ENCODE results near the gene MALT1.

DNA sequence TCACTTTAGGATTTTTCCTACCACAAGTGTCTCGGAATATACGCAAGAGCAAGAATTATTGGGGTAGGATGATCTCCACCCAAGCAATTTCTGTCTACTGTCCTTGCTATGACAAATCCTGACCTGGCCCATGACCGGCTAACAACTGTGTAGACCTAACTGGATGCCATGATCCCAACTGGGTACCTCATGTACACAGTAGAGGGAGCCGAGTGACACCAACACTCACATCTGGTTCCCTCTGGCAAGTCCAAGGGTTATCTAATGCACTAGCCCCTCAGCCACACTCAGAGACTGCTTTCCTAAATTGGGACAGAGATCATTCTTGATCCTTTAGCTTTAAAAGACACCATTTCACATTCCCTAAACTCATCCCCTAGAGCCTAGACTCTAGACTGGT lies 132.7 kb downstream of the MALT1 start:
- TF ChIP-seq, protein P1, sequence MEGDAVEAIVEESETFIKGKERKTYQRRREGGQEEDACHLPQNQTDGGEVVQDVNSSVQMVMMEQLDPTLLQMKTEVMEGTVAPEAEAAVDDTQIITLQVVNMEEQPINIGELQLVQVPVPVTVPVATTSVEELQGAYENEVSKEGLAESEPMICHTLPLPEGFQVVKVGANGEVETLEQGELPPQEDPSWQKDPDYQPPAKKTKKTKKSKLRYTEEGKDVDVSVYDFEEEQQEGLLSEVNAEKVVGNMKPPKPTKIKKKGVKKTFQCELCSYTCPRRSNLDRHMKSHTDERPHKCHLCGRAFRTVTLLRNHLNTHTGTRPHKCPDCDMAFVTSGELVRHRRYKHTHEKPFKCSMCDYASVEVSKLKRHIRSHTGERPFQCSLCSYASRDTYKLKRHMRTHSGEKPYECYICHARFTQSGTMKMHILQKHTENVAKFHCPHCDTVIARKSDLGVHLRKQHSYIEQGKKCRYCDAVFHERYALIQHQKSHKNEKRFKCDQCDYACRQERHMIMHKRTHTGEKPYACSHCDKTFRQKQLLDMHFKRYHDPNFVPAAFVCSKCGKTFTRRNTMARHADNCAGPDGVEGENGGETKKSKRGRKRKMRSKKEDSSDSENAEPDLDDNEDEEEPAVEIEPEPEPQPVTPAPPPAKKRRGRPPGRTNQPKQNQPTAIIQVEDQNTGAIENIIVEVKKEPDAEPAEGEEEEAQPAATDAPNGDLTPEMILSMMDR (IDR thresholded peaks at IDR 0.05): no peak
- TF ChIP-seq EZH2 (IDR thresholded peaks at IDR 0.05; ENCODE audit: borderline replicate concordance, insufficient read depth, low read depth, low read length, poor library complexity, severe bottlenecking): no peak

Measured in B cell (primary cell).